NCI-H1105 (cell line): Measurements from ENCODE around the gene ANK3.

ENCODE experiments used
- DNase-seq: peaks from one replicate; lab custom pipeline; 2025; lab: John Stamatoyannopoulos, UW

ANK3 gene

GRCh38 chr10:60377042-60377352, 12.7 kb downstream of the ANK3 start:
- no peak for DNase-seq

- no peak for DNase-seq
Observed at GRCh38 chr10:60376221-60377041, 13.2 kb downstream of the ANK3 start.

- no peak for DNase-seq
Observed at GRCh38 chr10:60375293-60376004, 14.2 kb downstream of the ANK3 start.

- DNase-seq: no peak
Observed at GRCh38 chr10:60374836-60375235, 14.8 kb downstream of the ANK3 start.

GRCh38 chr10:60372436-60372835, 17.2 kb downstream of the ANK3 start:
- DNase-seq: no peak

GRCh38 chr10:60369547-60369930, 20.1 kb downstream of the ANK3 start:
- no peak for DNase-seq

- DNase-seq: no peak
Observed at GRCh38 chr10:60368875-60369546, 20.7 kb downstream of the ANK3 start.

- no peak for DNase-seq
Observed at GRCh38 chr10:60367901-60368300, 21.8 kb downstream of the ANK3 start.

GRCh38 chr10:60367431-60367830, 22.2 kb downstream of the ANK3 start:
- no peak for DNase-seq

- DNase-seq: no peak
Observed at GRCh38 chr10:60367024-60367423, 22.7 kb downstream of the ANK3 start.

GRCh38 chr10:60363187-60363586, 26.5 kb downstream of the ANK3 start:
- DNase-seq: no peak

- no peak for DNase-seq
Observed at GRCh38 chr10:60362461-60362860, 27.2 kb downstream of the ANK3 start.

- DNase-seq: no peak
Observed at GRCh38 chr10:60359066-60359465, 30.6 kb downstream of the ANK3 start.

GRCh38 chr10:60358282-60358681, 31.4 kb downstream of the ANK3 start:
- no peak for DNase-seq

- no peak for DNase-seq
Observed at GRCh38 chr10:60353519-60354258, 36.0 kb downstream of the ANK3 start.

GRCh38 chr10:60352105-60352504, 37.6 kb downstream of the ANK3 start:
- no peak for DNase-seq

GRCh38 chr10:60351191-60351853, 38.4 kb downstream of the ANK3 start:
- no peak for DNase-seq

GRCh38 chr10:60350400-60350799, 39.3 kb downstream of the ANK3 start:
- DNase-seq: no peak

GRCh38 chr10:60349426-60349825, 40.2 kb downstream of the ANK3 start:
- DNase-seq: no peak

GRCh38 chr10:60348982-60349381, 40.7 kb downstream of the ANK3 start:
- no peak for DNase-seq

- no peak for DNase-seq
Observed at GRCh38 chr10:60347270-60347669, 42.4 kb downstream of the ANK3 start.

GRCh38 chr10:60346661-60347060, 43.0 kb downstream of the ANK3 start:
- no peak for DNase-seq
